GM18505 (cell line): ENCODE data around the gene VWA8.
A peak's percentile ranks its signal among the peaks of the same experiment; 100 is the strongest.

ENCODE experiments used
- ATAC-seq: cut with Tn5 transposase; IDR thresholded peaks from one replicate; pipeline ENCODE4 v1.9.1; 2021; ENCODE audit not compliant: unreplicated experiment
- POLR2A ChIP-seq: IDR thresholded peaks from 4 replicates; pipeline ENCODE4 v1.6.1; 2011; ENCODE audit warnings: borderline replicate concordance; ENCODE audit not compliant: insufficient read depth, insufficient read length; ENCODE audit errors: extremely low read depth

Gene VWA8

GRCh38 chr13:41700790-41701310 lies 260.1 kb downstream of the VWA8 start:
- no peak for TF ChIP-seq POLR2A
- no peak for ATAC-seq

- ATAC-seq = no peak
- no peak for TF ChIP-seq POLR2A
These were observed 261.1 kb downstream of the VWA8 start for GRCh38 chr13:41699759-41700158.

DNA sequence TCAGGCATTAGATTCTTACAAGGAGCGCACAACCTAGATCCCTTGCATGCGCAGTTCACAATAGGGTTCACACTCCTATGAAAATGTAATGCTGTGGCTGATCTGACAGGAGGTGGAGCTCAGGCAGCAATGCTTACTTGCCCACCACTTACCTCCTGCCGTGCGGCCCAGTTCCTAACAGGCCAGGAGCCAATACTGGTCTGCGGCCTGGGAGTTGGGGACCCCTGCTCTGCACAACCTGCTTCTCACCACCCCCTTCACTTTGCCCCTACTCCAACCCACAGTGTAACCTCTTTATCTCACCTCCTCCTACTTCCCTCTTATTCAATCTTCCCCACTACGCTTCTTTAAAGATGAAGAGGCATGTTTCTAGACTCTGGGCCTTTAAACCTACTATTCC lies 263.3 kb downstream of the VWA8 start:
- no peak for ATAC-seq
- no peak for TF ChIP-seq POLR2A

GRCh38 chr13:41696163-41697003 lies 264.5 kb downstream of the VWA8 start:
- no peak for TF ChIP-seq POLR2A
- no peak for ATAC-seq

GRCh38 chr13:41694545-41695301 lies 266.2 kb downstream of the VWA8 start:
- TF ChIP-seq POLR2A = no peak
- ATAC-seq = peak; percentile 58

DNA sequence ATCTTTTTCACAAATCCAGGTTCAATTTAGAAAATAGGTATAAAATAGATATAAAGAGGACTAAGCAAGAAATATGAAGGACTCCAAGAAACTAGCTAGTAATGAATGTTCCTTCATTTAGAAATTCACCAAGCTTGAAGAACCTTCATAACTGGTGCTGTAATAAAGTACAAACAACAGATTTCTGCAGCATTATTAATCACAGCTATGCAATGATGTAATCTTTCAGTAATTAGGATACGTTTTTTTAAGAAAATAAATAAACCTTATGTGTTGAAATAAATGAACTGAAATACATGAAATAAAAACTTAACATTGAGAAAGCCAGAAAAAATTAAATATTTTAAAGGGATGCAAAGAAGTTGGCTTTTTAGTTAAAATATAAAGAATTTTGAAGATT lies 267.5 kb downstream of the VWA8 start:
- TF ChIP-seq POLR2A = no peak
- no peak for ATAC-seq

- no peak for ATAC-seq
- TF ChIP-seq POLR2A = no peak
These were observed 269.6 kb downstream of the VWA8 start for GRCh38 chr13:41691274-41691673.

- ATAC-seq = no peak
- no peak for TF ChIP-seq POLR2A
These were observed 278.1 kb downstream of the VWA8 start for GRCh38 chr13:41682766-41683165.

- TF ChIP-seq POLR2A = no peak
These were observed 278.9 kb downstream of the VWA8 start for GRCh38 chr13:41682001-41682400.

GRCh38 chr13:41681587-41681986 lies 279.3 kb downstream of the VWA8 start:
- TF ChIP-seq POLR2A = no peak

More at GRCh38 chr13:41682001-41682400, 278.9 kb downstream of the VWA8 start:
- no peak for ATAC-seq

DNA sequence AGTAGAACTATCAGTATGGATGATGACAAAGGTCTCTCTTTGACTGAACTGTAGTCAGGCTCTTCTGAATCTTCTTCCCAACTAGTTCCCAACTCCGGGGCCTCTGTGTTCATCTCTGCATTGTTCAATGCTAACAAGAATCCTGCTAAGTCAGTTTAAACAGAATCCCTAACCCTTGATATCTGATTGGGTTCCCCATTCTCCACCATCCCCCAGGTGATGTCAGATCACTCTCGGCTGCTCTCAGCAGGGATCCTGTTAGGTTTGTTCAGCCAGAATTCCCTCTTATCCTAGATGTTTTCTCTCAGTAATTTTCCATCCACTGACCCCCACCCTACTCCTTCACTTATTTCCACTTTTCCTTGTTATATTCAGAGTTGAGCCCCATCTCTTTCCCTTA lies 280.0 kb downstream of the VWA8 start:
- ATAC-seq = no peak

More at GRCh38 chr13:41681587-41681986, 279.3 kb downstream of the VWA8 start:
- no peak for ATAC-seq

GRCh38 chr13:41678848-41679247 lies 282.1 kb downstream of the VWA8 start:
- no peak for TF ChIP-seq POLR2A
- ATAC-seq = no peak

More for the DNA sequence above, 280.0 kb downstream of the VWA8 start:
- no peak for TF ChIP-seq POLR2A

DNA sequence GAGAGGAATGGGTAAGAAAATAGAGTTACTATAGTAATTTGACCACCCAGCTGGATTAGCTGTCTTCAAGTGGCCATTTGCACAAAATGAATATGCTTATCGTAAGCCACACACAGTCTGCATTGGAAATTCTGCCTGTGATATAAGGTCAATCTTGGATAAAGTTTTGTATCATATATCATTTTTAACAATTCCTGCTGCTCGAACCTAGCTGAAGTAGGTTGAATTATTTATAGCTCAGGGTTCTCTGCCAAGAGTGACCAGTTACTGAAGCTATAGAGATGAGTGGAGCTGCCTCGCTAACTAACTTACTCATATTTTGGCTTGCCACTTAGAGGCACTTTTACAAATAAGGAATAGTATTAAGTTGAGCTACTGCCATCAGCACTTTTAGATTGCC lies 282.7 kb downstream of the VWA8 start:
- TF ChIP-seq POLR2A = no peak
- ATAC-seq = no peak
